Caco-2 (cell line): ENCODE measurements around the gene DYRK1A. TPM values are rescaled to one million over a fixed set of nuclear protein-coding genes. Genes with fewer than 3 reads are reported as not detected.

ENCODE experiments used
- BruUV-seq: library from RNA; stranded (reverse); fragments of 400-500 nt; replicated peaks from 2 replicates; lab custom pipeline; 2021; lab: Mats Ljungman, UMichigan
- CTCF ChIA-PET: fragments of 300-600 bp; sonication (Branson Sonifier 250); formaldehyde crosslinking; loops from one replicate; lab custom pipeline; 2022; ENCODE audit warnings: antibody characterized with exemption; lab: Charles Lee
- POLR2A ChIA-PET: fragments of 300-600 bp; sonication (Branson Sonifier 250); formaldehyde crosslinking; loops from one replicate; lab custom pipeline; 2022; ENCODE audit warnings: antibody characterized with exemption; lab: Charles Lee
- DNase-seq, 2 experiments: peaks; one replicate each; pipeline versions ENCODE4 v3.0.0 to v3.0.0-alpha.2; 2020 to 2022
- H3K27me3 ChIP-seq: replicated peaks from 2 replicates; pipeline ENCODE4 v1.6.0; 2011; ENCODE audit warnings: low read length; ENCODE audit not compliant: control insufficient read depth, insufficient read depth
- H3K36me3 ChIP-seq: 2 replicates; pipeline ENCODE4 v1.5.1; 2011; ENCODE audit warnings: low read length; ENCODE audit not compliant: control insufficient read depth, insufficient read depth
- H3K4me1 ChIP-seq: fragments of 250-450 bp; sonication (Bioruptor Pico); 2 replicates; pipeline ENCODE4 v1.5.1; 2020; ENCODE audit warnings: mild to moderate bottlenecking
- H3K4me3 ChIP-seq: 2 replicates; pipeline ENCODE4 v1.5.1; 2011; ENCODE audit warnings: low read depth, mild to moderate bottlenecking, control low read depth, low read length
- H3K9me3 ChIP-seq: fragments of 250-450 bp; sonication (Bioruptor Pico); 2 replicates; pipeline ENCODE4 v1.5.1; 2020; ENCODE audit warnings: mild to moderate bottlenecking, moderate library complexity
- H3K27ac Mint-ChIP-seq: one replicate; pipeline ENCODE4 v1.8.0; 2022; ENCODE audit warnings: mixed read lengths; ENCODE audit not compliant: unreplicated experiment
- H3K27me3 Mint-ChIP-seq: one replicate; pipeline ENCODE4 v1.8.0; 2022; ENCODE audit warnings: mixed read lengths; ENCODE audit not compliant: insufficient read depth, unreplicated experiment
- H3K36me3 Mint-ChIP-seq: one replicate; pipeline ENCODE4 v1.8.0; 2022; ENCODE audit warnings: mild to moderate bottlenecking, mixed read lengths; ENCODE audit not compliant: insufficient read depth, unreplicated experiment
- H3K4me1 Mint-ChIP-seq: one replicate; pipeline ENCODE4 v1.8.0; 2022; ENCODE audit warnings: low read depth, mixed read lengths; ENCODE audit not compliant: unreplicated experiment
- H3K4me3 Mint-ChIP-seq: one replicate; pipeline ENCODE4 v1.8.0; 2022; ENCODE audit warnings: mild to moderate bottlenecking, moderate library complexity, mixed read lengths; ENCODE audit not compliant: unreplicated experiment
- H3K9me3 Mint-ChIP-seq: one replicate; pipeline ENCODE4 v1.8.0; 2022; ENCODE audit warnings: mixed read lengths; ENCODE audit not compliant: unreplicated experiment
- intact Hi-C: fragments of 100-400 bp; cut with micrococcal nuclease; formaldehyde crosslinking; loops from one replicate; pipeline ENCODE4 v1.10.0; 2022; ENCODE audit not compliant: unreplicated experiment
- total RNA-seq: library from RNA; stranded (reverse); gene quantifications from 2 replicates; pipeline ENCODE4 v1.2.3, GENCODE V29; 2022
- TF ChIP-seq, protein P1 (sequence below), 2 experiments: fragments of 200-600 bp in 1 of 2; IDR thresholded peaks; 1 replicate in 1 of 2; 2 replicates in 1 of 2; pipeline versions ENCODE4 v1.5.1 to v1.8.0; 2011 to 2022; ENCODE audit warnings: antibody characterized with exemption in 1 of 2, control low read depth in 1 of 2, inconsistent platforms in 1 of 2, low read depth in 1 of 2, low read length in 1 of 2, mild to moderate bottlenecking in 1 of 2, moderate library complexity in 1 of 2; ENCODE audit not compliant: insufficient read depth in 1 of 2, severe bottlenecking in 1 of 2, unreplicated experiment in 1 of 2

DYRK1A gene
- total RNA-seq, 1 experiment from 2014 or later = 50.9 TPM

DNA sequence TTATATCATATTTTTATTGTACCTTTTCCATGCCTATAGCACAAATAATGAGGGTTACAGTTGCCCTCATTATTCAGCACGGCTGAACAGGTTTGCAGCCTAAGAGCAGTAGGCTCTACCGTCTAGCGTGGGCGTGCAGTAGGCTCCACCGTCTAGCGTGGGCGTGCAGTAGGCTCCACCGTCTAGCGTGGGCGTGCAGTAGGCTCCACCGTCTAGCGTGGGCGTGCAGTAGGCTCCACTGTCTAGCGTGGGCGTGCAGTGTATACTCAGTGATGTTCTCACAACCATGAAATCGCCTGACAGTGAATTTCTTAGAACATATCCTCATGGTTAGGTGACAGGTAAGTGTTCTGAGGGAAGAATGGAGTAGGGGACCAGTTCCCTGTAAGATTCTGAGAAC is 84.9 kb downstream of the DYRK1A start:
- DNase-seq = no peak
- ChIA-PET CTCF (no interaction called here), POLR2A (no interaction called here)
- H3K4me3 Mint-ChIP-seq = peak overlapping the region; percentile 1
- H3K27me3 Mint-ChIP-seq = no peaks in the 10 kb centered on the region
- H3K4me1 ChIP-seq = peaks cover 43% of the 10 kb centered on the region
- no peaks in the 10 kb centered on the region for H3K9me3 ChIP-seq
- peaks cover 25% of the 10 kb centered on the region for H3K36me3 Mint-ChIP-seq
- intact Hi-C loops = no loop called here
- H3K36me3 ChIP-seq = no peaks in the 10 kb centered on the region; the same call in none of the 2 replicates
- no TSS peak for BruUV-seq
- no peak overlapping the region for H3K27ac Mint-ChIP-seq
- H3K4me1 Mint-ChIP-seq = peaks cover 37% of the 10 kb centered on the region
- no peaks in the 10 kb centered on the region for H3K9me3 Mint-ChIP-seq
- no peak overlapping the region for H3K4me3 ChIP-seq
- no peaks in the 10 kb centered on the region for H3K27me3 ChIP-seq
- TF ChIP-seq, protein P1, sequence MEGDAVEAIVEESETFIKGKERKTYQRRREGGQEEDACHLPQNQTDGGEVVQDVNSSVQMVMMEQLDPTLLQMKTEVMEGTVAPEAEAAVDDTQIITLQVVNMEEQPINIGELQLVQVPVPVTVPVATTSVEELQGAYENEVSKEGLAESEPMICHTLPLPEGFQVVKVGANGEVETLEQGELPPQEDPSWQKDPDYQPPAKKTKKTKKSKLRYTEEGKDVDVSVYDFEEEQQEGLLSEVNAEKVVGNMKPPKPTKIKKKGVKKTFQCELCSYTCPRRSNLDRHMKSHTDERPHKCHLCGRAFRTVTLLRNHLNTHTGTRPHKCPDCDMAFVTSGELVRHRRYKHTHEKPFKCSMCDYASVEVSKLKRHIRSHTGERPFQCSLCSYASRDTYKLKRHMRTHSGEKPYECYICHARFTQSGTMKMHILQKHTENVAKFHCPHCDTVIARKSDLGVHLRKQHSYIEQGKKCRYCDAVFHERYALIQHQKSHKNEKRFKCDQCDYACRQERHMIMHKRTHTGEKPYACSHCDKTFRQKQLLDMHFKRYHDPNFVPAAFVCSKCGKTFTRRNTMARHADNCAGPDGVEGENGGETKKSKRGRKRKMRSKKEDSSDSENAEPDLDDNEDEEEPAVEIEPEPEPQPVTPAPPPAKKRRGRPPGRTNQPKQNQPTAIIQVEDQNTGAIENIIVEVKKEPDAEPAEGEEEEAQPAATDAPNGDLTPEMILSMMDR (IDR thresholded peaks at IDR 0.05; ENCODE audit: insufficient read depth in 1 of 2, low read depth in 1 of 2, low read length in 1 of 2, severe bottlenecking in 1 of 2, unreplicated experiment in 1 of 2) = no peak

- peaks cover 44% of the 10 kb centered on the region for H3K4me1 ChIP-seq
- peaks cover 25% of the 10 kb centered on the region for H3K36me3 Mint-ChIP-seq
- DNase-seq = no peak
- H3K27ac Mint-ChIP-seq = no peak overlapping the region
- CTCF ChIA-PET = no interaction called here
- no peak overlapping the region for H3K4me3 ChIP-seq
- no peaks in the 10 kb centered on the region for H3K27me3 Mint-ChIP-seq
- H3K27me3 ChIP-seq = no peaks in the 10 kb centered on the region
- H3K4me1 Mint-ChIP-seq = peaks cover 39% of the 10 kb centered on the region
- intact Hi-C loops = no loop called here
- no peak overlapping the region for H3K4me3 Mint-ChIP-seq
- H3K36me3 ChIP-seq = no peaks in the 10 kb centered on the region; the same call in none of the 2 replicates
- POLR2A ChIA-PET = no interaction called here
- H3K9me3 ChIP-seq = no peaks in the 10 kb centered on the region
- no TSS peak for BruUV-seq
- TF ChIP-seq, protein P1 (IDR thresholded peaks at IDR 0.05; ENCODE audit: insufficient read depth in 1 of 2, low read depth in 1 of 2, low read length in 1 of 2, severe bottlenecking in 1 of 2, unreplicated experiment in 1 of 2) = no peak
- H3K9me3 Mint-ChIP-seq = no peaks in the 10 kb centered on the region
These were observed 85.7 kb downstream of the DYRK1A start for GRCh38 chr21:37452227-37452626.

GRCh38 chr21:37453350-37453749 is 86.8 kb downstream of the DYRK1A start:
- CTCF ChIA-PET = no interaction called here

More at GRCh38 chr21:37453350-37453749, 86.8 kb downstream of the DYRK1A start:
- Mint-ChIP-seq H3K27me3 (no peaks in the 10 kb centered on the region), H3K27ac (no peak overlapping the region), H3K4me3 (no peak overlapping the region), H3K9me3 (no peaks in the 10 kb centered on the region), H3K36me3 (peaks cover 30% of the 10 kb centered on the region), H3K4me1 (peaks cover 44% of the 10 kb centered on the region)
- Histone ChIP-seq H3K4me1 (peaks cover 55% of the 10 kb centered on the region), H3K27me3 (no peaks in the 10 kb centered on the region), H3K9me3 (no peaks in the 10 kb centered on the region), H3K36me3 (no peaks in the 10 kb centered on the region; the same call in none of the 2 replicates), H3K4me3 (no peak overlapping the region)
- DNase-seq = no peak
- TF ChIP-seq, protein P1 (IDR thresholded peaks at IDR 0.05; ENCODE audit: insufficient read depth in 1 of 2, low read depth in 1 of 2, low read length in 1 of 2, severe bottlenecking in 1 of 2, unreplicated experiment in 1 of 2) = no peak
- BruUV-seq = no TSS peak
- POLR2A ChIA-PET = no interaction called here
- intact Hi-C loops = no loop called here
